Sigmoid colon (tissue), 4 donors: ENCODE data around the gene KANK4.

Experiments used
- CTCF ChIP-seq, 4 experiments: fragments of 450-650 bp in 3 of 4; fragments of 200-600 bp in 1 of 4; IDR thresholded peaks; one replicate each; pipeline ENCODE4 v1.5.1; 2016 to 2019; ENCODE audit warnings: antibody characterized with exemption in 4 of 4, mild to moderate bottlenecking in 3 of 4, moderate library complexity in 2 of 4
- EP300 ChIP-seq, 4 donors: sonication (generic); formaldehyde crosslinking; IDR thresholded peaks; one replicate each; pipeline ENCODE4 v1.6.1; 2017; ENCODE audit warnings: antibody characterized with exemption in 4 of 4
- POLR2A ChIP-seq, 2 donors: fragments of 450-650 bp; IDR thresholded peaks; one replicate each; pipeline ENCODE4 v1.6.1; 2016; ENCODE audit warnings: antibody characterized with exemption in 2 of 2, mild to moderate bottlenecking in 2 of 2, moderate library complexity in 2 of 2
- POLR2AphosphoS5 ChIP-seq, 4 donors: sonication (generic); formaldehyde crosslinking; IDR thresholded peaks; one replicate each; pipeline ENCODE4 v1.6.1; 2017; ENCODE audit warnings: antibody characterized with exemption in 4 of 4

DNA sequence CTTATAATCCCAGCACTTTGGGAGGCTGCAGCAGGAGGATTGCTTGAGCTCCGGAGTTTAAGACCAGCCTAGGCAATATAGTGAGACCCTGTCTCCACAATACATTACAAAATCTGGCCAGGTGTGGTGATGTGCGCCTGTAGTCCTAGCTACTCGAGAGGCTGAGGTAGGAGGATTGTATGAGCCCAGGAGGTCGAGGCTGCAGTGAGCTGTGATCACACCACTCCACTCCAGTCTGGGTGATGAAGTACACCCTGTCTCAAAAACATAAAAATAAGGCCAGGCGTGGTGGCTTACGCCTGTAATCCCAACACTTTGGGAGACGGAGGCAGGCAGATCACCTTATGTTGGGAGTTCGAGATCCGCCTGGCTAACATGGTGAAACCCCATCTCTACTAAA lies 96.9 kb downstream of the KANK4 start:
- TF ChIP-seq CTCF (IDR thresholded peaks at IDR 0.05) (no peak), POLR2AphosphoS5 (IDR thresholded peaks at IDR 0.05) (no peak), POLR2A (IDR thresholded peaks at IDR 0.05) (no peak), EP300 (IDR thresholded peaks at IDR 0.05) (no peak)
